Breast epithelium (tissue), 4 donors: ENCODE results near the gene C1orf21. TPM values are rescaled to one million over a fixed set of nuclear protein-coding genes. Genes with fewer than 3 reads are reported as not detected.

Experiments used
- DNase-seq, 2 donors: peaks; one replicate each; pipeline ENCODE4 v3.0.0-alpha.2; 2019; ENCODE audit warnings: low spot score in 2 of 2
- H3K27ac ChIP-seq, 2 donors: fragments of 200-600 bp; sonication (generic) in 1 of 2; one replicate each; pipeline ENCODE4 v1.5.1; 2016 to 2019; ENCODE audit warnings: mild to moderate bottlenecking in 1 of 2
- H3K27me3 ChIP-seq, 2 donors: fragments of 200-600 bp; sonication (generic) in 1 of 2; one replicate each; pipeline versions ENCODE4 v1.5.1 to v1.6.0; 2017 to 2019; ENCODE audit warnings: control low read depth in 1 of 2, mild to moderate bottlenecking in 1 of 2
- H3K36me3 ChIP-seq: fragments of 200-600 bp; one replicate; pipeline ENCODE4 v1.5.1; 2019
- H3K4me1 ChIP-seq, 2 donors: fragments of 200-600 bp; sonication (generic); one replicate each; pipeline ENCODE4 v1.5.1; 2016 to 2019; ENCODE audit warnings: control low read depth in 1 of 2
- H3K4me3 ChIP-seq, 3 donors: fragments of 200-600 bp; sonication (generic); 1 replicate in 2 of 3; 2 replicates in 1 of 3; pipeline ENCODE4 v1.5.1; 2016 to 2019; ENCODE audit warnings: mild to moderate bottlenecking in 3 of 3, moderate library complexity in 2 of 3
- H3K9me3 ChIP-seq, 2 donors: fragments of 200-600 bp; sonication (generic) in 1 of 2; one replicate each; pipeline ENCODE4 v1.5.1; 2016 to 2019; ENCODE audit warnings: control low read depth in 1 of 2
- CTCF ChIP-seq, 3 donors: fragments of 450-650 bp; IDR thresholded peaks; one replicate each; pipeline ENCODE4 v1.5.1; 2016 to 2017; ENCODE audit warnings: antibody characterized with exemption in 3 of 3, mild to moderate bottlenecking in 3 of 3, moderate library complexity in 3 of 3
- POLR2A ChIP-seq: fragments of 450-650 bp; IDR thresholded peaks from one replicate; pipeline ENCODE4 v1.6.1; 2016; ENCODE audit warnings: antibody characterized with exemption, mild to moderate bottlenecking, moderate library complexity
- POLR2AphosphoS5 ChIP-seq, 3 donors: sonication (generic); formaldehyde crosslinking; IDR thresholded peaks; one replicate each; pipeline ENCODE4 v1.6.1; 2017; ENCODE audit warnings: antibody characterized with exemption in 3 of 3
- intact Hi-C: fragments of 100-400 bp; cut with DNase I; formaldehyde crosslinking; loops from one replicate; pipeline ENCODE4 v1.15.1; 2023; ENCODE audit warnings: low total_unique reads
- total RNA-seq, 3 donors: library from RNA; depleted of rRNA; stranded (reverse); fragments of >200 nt; gene quantifications; one replicate each; pipeline ENCODE4 v1.1.0, GENCODE V29; 2016

Gene C1orf21
- total RNA-seq, 3 donors from 2014 or later, result 31.5 to 75.7 (median 54.7) TPM

- H3K9me3 ChIP-seq, result peaks cover 0 to 4% of the 10 kb centered on the region in 2 donors
- intact Hi-C loops, result no loop called here
Measured at GRCh38 chr1:184427722-184428121, 40.9 kb downstream of the C1orf21 start.

GRCh38 chr1:184428604-184429003, 41.8 kb downstream of the C1orf21 start:
- no peaks in the 10 kb centered on the region for H3K27me3 ChIP-seq
- no peak for DNase-seq
- no peak for TF ChIP-seq POLR2AphosphoS5 (IDR thresholded peaks at IDR 0.05)
- no peak for TF ChIP-seq POLR2A
- no peak for TF ChIP-seq CTCF (IDR thresholded peaks at IDR 0.05)
- peaks cover 0 to 5% of the 10 kb centered on the region in 2 donors for H3K4me1 ChIP-seq
- no peaks in the 10 kb centered on the region for H3K36me3 ChIP-seq
- peaks cover 0 to 4% of the 10 kb centered on the region in 2 donors for H3K9me3 ChIP-seq
- intact Hi-C loops, result no loop called here
- no peak overlapping the region for H3K4me3 ChIP-seq
- H3K27ac ChIP-seq, result no peak overlapping the region

More at GRCh38 chr1:184427722-184428121, 40.9 kb downstream of the C1orf21 start:
- Histone ChIP-seq H3K4me3 (no peak overlapping the region), H3K27me3 (no peaks in the 10 kb centered on the region), H3K4me1 (peaks cover 0 to 5% of the 10 kb centered on the region in 2 donors), H3K27ac (no peak overlapping the region), H3K36me3 (no peaks in the 10 kb centered on the region)
- no peak for DNase-seq
- TF ChIP-seq POLR2A (no peak), CTCF (IDR thresholded peaks at IDR 0.05) (no peak), POLR2AphosphoS5 (IDR thresholded peaks at IDR 0.05) (no peak)

DNA sequence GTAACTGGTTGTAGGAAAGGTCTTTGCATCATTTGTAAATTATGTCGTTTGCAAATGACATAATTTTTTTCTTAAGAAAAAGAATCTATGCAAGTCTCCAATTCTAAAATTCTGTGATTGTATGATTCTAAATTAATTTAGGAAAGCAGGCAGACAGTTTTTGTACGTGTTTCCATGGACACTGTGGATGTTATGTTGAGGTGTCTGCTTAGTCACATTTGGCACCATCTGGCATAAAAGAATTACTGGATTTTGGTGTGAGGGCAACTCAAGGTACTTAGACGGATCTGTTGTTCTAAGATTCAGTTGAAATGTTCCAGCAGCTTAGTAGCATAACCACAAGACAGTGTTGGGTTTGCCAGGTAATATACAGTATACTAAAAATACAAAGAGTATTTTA, 42.5 kb downstream of the C1orf21 start:
- H3K4me3 ChIP-seq, result no peak overlapping the region
- intact Hi-C loops, result no loop called here
- H3K4me1 ChIP-seq, result peaks cover 0 to 5% of the 10 kb centered on the region in 2 donors
- no peak for TF ChIP-seq CTCF (IDR thresholded peaks at IDR 0.05)
- TF ChIP-seq POLR2AphosphoS5 (IDR thresholded peaks at IDR 0.05), result no peak
- no peak for DNase-seq
- no peaks in the 10 kb centered on the region for H3K27me3 ChIP-seq
- H3K27ac ChIP-seq, result no peak overlapping the region
- no peaks in the 10 kb centered on the region for H3K36me3 ChIP-seq
- peaks cover 0 to 4% of the 10 kb centered on the region in 2 donors for H3K9me3 ChIP-seq

- H3K9me3 ChIP-seq, result peaks cover 0 to 4% of the 10 kb centered on the region in 2 donors
- intact Hi-C loops, result no loop called here
- no peaks in the 10 kb centered on the region for H3K4me1 ChIP-seq
- H3K27ac ChIP-seq, result no peak overlapping the region
- no peak for DNase-seq
- no peak overlapping the region for H3K4me3 ChIP-seq
- H3K36me3 ChIP-seq, result no peaks in the 10 kb centered on the region
- H3K27me3 ChIP-seq, result no peaks in the 10 kb centered on the region
- TF ChIP-seq POLR2A (no peak), POLR2AphosphoS5 (IDR thresholded peaks at IDR 0.05) (no peak), CTCF (IDR thresholded peaks at IDR 0.05) (no peak)
Measured at GRCh38 chr1:184433956-184434502, 47.2 kb downstream of the C1orf21 start.

- TF ChIP-seq POLR2A, result no peak
- no peak for TF ChIP-seq CTCF (IDR thresholded peaks at IDR 0.05)
- no peak for TF ChIP-seq POLR2AphosphoS5 (IDR thresholded peaks at IDR 0.05)
- Histone ChIP-seq H3K9me3 (no peaks in the 10 kb centered on the region), H3K4me1 (no peaks in the 10 kb centered on the region), H3K36me3 (no peaks in the 10 kb centered on the region), H3K4me3 (no peak overlapping the region), H3K27ac (no peak overlapping the region), H3K27me3 (no peaks in the 10 kb centered on the region)
- DNase-seq, result no peak
- intact Hi-C loops, result no loop called here
Measured at GRCh38 chr1:184437291-184437690, 50.5 kb downstream of the C1orf21 start.
